SW480 (cell line): Measurements from ENCODE around the gene C5orf47.

ENCODE experiments used
- DNase-seq: peaks from one replicate; pipeline ENCODE4 v3.0.0-alpha.2; 2016; ENCODE audit warnings: low spot score

C5orf47 gene, protein sequence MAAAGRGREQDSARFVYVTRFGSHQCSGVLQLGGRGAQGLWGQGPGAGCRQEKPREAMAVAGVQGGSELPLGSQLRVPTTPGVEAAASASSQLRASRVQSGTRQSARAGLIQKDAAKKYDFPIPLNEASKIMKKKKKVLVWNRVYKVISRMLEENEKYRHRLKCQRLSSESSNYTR

DNA sequence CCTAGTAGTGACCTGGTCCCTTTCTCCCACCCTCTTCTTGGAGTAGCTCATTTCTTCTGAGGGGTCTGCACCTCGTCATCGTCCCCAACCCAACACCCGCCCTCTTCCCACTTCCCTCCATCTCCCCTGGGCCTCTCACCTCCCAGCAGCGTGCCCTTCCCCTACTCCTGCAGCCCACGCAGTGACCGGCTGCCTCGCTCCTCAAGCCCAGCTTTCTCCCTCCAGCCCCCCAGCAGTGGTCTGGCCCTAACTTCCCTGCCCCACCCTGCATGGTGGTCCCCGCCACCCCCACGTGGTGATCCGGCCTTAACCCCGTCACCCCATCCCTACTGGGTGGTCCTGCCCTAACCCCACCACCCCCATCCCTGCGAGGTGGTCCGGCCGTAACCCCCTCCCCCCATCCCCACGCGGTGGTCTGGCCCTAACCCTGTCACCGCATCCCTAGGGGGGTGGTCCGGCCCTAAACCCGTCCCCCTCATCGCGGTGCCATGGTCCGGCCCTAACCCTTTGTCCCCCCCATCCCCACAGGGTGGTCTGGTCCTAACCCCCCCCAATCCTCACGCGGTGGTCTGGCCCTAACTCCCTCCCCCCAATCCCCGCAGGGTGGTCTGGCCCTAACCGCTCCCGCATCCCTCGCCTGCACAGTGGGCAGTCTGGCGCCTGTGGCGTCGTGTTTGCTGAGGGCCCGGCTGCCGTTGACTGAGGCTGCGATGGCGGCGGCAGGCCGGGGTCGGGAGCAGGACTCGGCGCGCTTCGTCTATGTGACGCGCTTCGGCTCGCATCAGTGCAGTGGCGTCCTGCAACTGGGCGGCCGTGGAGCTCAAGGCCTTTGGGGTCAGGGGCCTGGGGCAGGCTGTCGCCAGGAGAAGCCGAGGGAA lies at the start of gene C5orf47:
C5orf47 (plus strand) TSS at position 617 of the 878 bp plus-strand sequence; CDS start at position 711, 94 bp downstream.
- no peak for DNase-seq

DNA sequence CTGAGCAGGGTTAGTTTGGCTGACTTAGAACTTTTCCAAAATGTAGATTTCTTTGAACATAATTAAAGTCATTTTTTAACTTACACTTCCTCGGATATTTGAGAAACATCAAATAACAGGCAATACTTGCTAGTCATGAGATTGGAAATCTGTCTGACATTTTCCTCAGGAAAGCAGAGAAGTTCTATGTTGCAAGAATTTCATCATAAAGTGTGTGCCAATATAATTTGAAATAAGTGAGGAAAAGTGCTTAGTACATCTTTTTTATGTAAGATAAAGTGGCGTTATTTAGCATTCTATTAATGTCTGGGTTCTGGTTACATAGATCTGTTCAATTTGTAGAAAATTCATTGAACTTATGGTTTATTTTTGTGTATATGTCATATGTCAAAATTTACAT lies 48.7 kb upstream of the C5orf47 start:
- DNase-seq, result no peak

DNA sequence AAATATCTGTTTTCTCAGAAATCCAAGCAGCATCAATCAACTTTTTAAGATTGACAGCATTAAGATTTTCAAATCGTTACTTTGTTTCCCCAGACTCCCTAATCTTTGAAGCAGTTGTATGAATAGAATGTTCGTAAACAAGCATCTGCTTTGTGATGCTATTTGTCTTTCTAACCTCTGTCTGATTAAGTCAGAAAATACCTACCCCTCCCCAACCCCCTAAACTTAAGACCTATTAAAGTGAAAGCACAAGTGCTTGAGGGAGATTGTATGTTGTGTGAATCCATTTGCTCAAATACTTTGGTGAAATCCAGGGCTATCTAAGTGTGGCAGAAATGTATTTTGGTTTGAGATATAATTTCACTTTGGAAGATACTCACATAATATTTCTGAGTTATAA lies 47.9 kb upstream of the C5orf47 start:
- no peak for DNase-seq

DNA sequence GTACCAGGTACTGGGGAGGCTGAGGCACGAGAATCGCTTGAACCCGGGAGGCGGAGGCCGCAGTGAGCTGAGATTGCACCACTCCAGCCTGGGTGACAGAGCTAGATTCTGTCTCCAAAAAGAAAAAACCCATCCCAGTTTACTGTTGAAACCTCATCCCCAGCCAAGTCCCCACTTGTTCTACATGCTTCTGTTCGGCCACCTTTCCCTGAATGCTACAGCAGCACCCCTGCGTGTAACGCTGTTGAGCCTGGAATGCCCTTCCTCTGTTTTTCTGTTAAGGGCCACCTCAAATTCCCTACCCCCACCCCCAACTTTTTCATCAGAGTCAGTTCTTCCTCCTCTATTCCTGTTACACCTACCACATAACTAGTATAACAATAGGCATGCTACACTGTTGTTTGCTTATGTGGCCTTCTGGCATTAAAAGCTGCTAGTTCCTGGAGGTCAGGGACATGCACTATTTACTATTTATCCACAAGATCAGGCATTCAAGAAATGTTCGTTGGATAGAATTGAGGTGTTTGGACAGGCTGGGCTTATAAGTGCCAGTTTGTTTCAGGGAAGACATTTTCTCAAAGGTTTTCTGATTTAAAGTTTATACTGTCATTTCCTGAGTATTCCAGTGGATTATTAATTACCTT lies 47.1 kb upstream of the C5orf47 start:
- no peak for DNase-seq

- no peak for DNase-seq
Observed at GRCh38 chr5:173944511-173944910, 44.5 kb upstream of the C5orf47 start.

- no peak for DNase-seq
Observed at GRCh38 chr5:173945160-173945559, 43.8 kb upstream of the C5orf47 start.

DNA sequence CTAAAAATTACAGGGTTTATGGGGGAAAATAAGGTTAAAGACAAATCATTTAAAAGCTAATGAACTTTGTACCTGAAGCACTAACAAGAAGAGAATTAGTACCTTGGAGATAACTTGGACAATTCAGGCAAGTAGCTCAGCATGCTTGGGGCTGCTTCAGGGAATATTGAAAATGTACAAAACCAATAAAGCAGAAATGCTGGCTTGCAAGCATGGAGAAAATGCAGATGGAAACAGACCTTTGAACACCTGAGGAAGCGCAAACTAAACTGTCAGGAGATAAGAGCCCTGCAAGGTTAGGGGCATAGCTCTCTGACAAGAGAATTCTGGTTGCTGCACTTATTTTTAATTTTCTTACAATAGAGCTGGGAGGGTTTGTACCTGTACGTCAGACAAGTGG lies 42.6 kb upstream of the C5orf47 start:
- no peak for DNase-seq

GRCh38 chr5:173950829-173951228 lies 38.1 kb upstream of the C5orf47 start:
- no peak for DNase-seq

GRCh38 chr5:173953528-173954090 lies 35.4 kb upstream of the C5orf47 start:
- DNase-seq, result no peak

GRCh38 chr5:173954671-173955521 lies 34.1 kb upstream of the C5orf47 start:
- no peak for DNase-seq

DNA sequence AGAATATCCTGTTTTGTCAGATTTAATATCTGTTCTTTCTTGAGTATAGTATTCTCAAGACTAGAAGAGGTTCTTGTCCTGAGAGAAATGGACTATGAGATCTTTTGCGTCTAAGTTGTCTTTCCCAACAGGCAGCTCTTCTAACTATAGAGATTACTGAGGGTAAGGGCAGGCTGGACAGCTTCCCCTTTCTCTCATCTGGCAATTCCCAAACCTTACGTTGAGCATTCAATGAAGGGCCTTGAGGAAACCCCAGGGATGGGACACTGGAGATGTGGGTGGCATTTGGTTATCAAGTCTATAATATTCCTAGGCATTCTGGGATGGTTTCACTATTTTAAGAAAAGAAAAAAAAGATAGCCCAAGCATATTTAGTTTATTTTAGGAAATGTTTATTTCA lies 28.0 kb upstream of the C5orf47 start:
- no peak for DNase-seq

GRCh38 chr5:173961418-173961817 lies 27.6 kb upstream of the C5orf47 start:
- no peak for DNase-seq

- no peak for DNase-seq
Observed at GRCh38 chr5:173962436-173962972, 26.5 kb upstream of the C5orf47 start.

DNA sequence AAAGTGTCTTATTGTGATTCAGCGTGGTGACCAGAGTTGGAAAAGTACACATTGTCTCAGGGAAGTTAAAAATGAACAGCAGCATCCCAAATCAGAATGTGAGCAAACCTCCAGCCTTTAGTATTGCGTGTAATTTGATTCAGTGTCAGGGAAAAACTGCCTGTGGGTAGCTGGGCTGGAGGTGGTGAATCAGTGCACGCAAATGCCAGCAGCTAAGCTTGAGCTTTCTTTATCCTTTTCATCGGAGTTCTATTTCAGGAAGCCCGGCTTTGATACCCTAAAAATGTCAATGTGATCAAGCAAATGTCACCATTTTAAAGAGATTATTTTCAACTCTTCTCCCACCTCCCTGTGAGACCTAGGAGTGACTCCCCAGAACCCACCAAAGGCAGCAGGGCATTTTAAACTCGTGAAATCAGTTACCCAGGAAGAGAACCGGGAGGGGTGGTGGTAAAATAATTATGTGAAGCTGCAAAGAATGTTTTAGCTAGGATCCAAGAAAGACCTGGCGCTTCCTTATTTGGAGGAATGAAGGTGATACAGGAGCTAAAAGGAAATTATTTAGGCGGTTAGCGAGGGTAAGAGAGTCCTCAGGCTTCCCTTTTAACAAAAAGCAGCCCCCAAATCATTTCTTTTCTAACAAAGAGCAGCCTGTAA lies 25.7 kb upstream of the C5orf47 start:
- peak; percentile 81 for DNase-seq

- peak; percentile 98 for DNase-seq
Observed at GRCh38 chr5:173963867-173964441, 25.0 kb upstream of the C5orf47 start.

DNA sequence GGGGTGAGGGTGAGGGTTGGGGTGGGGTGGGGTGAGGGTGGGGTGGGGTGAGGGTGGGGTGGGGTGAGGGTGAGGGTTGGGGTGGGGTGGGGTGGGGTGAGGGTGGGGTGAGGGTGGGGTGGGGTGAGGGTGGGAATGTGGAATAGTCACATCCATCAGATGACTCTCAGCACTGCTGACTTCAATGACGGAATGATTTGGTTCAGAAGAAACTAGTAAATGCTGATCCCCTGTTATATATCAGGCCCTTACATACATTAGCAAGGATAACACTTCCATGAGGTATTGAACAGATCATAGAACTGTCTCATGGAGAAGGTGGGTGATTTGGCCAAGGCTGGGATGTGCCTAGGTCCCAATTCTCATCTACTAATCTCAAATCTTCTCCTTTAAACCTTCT lies 24.5 kb upstream of the C5orf47 start:
- DNase-seq, result peak; percentile 92

- peak; percentile 15 for DNase-seq
Observed at GRCh38 chr5:173967241-173967640, 21.7 kb upstream of the C5orf47 start.

DNA sequence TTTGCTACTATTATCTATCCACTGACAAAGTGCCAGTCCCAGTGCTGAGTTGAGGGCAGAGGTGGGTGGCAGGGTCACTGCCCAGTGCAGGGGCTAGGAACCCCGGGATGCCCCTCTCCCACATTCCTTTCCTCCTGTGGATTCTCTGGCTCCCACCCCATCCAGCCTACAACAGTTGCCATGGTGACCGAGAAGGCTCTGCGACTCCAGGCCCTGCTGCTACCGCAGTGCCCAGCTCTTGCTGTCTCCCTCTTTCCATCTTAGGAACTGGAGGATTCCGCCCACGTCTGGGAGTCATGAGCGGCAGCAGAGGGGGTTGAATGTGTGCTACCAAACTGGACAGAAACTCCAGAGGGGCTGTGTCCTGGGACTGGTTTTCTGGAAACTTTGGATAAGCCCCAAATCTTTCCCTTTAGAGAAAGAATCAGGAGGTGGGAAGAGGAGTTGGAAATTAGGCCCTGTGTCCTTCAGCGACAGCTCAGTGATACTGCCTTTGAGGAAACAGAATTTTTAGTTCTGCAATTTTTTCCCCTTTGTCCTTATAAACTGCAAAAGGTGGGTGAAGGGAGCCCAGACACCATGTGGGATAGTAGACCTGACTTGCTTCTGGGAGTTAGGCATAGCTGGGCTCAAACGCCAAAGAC lies 20.7 kb upstream of the C5orf47 start:
- DNase-seq, result no peak

GRCh38 chr5:173969167-173970049 lies 19.6 kb upstream of the C5orf47 start:
- DNase-seq, result peak; percentile 49
